NCI-H146 treated with DMSO at 0.1 percent for 48 hours (cell line): ENCODE data around the gene KCNQ1.

ENCODE experiments used
- DNase-seq: peaks from one replicate; lab custom pipeline; 2025; ENCODE audit not compliant: unreplicated experiment; lab: John Stamatoyannopoulos, UW

KCNQ1 gene

GRCh38 chr11:2724653-2725367, 280.0 kb downstream of the KCNQ1 start:
- no peak for DNase-seq

- DNase-seq, result no peak
Measured at GRCh38 chr11:2725368-2726300, 280.8 kb downstream of the KCNQ1 start.

GRCh38 chr11:2726964-2727363, 282.2 kb downstream of the KCNQ1 start:
- no peak for DNase-seq

- no peak for DNase-seq
Measured at GRCh38 chr11:2728128-2728662, 283.4 kb downstream of the KCNQ1 start.

- no peak for DNase-seq
Measured at GRCh38 chr11:2728663-2729332, 284.0 kb downstream of the KCNQ1 start.

- no peak for DNase-seq
Measured at GRCh38 chr11:2729841-2730240, 285.0 kb downstream of the KCNQ1 start.

- no peak for DNase-seq
Measured at GRCh38 chr11:2730272-2731129, 285.7 kb downstream of the KCNQ1 start.

GRCh38 chr11:2731130-2732125, 286.6 kb downstream of the KCNQ1 start:
- no peak for DNase-seq

- DNase-seq, result no peak
Measured at GRCh38 chr11:2732261-2732939, 287.6 kb downstream of the KCNQ1 start.

GRCh38 chr11:2732940-2733628, 288.3 kb downstream of the KCNQ1 start:
- no peak for DNase-seq

GRCh38 chr11:2734181-2735052, 289.6 kb downstream of the KCNQ1 start:
- no peak for DNase-seq

- no peak for DNase-seq
Measured at GRCh38 chr11:2735053-2735589, 290.3 kb downstream of the KCNQ1 start.

- no peak for DNase-seq
Measured at GRCh38 chr11:2736577-2737225, 291.9 kb downstream of the KCNQ1 start.

GRCh38 chr11:2737226-2737590, 292.4 kb downstream of the KCNQ1 start:
- DNase-seq, result no peak

- DNase-seq, result no peak
Measured at GRCh38 chr11:2737866-2738265, 293.1 kb downstream of the KCNQ1 start.
